Heart left ventricle (tissue), 16 donors: Measurements from ENCODE around the gene ADAMTS12. TPM values are rescaled to one million over a fixed set of nuclear protein-coding genes. Genes with fewer than 3 reads are reported as not detected.
A peak's percentile ranks its signal among the peaks of the same experiment; 100 is the strongest.

Experiments used
- ATAC-seq, 4 donors: fragments of 200-7000 bp; cut with Tn5 transposase; one replicate each; pipeline ENCODE4 v1.9.1; 2020 to 2022; ENCODE audit warnings: moderate library complexity in 4 of 4, mild to moderate bottlenecking in 3 of 4, moderate number of reproducible peaks in 1 of 4
- DNase-seq, 5 donors: peaks; one replicate each; pipeline ENCODE4 v3.0.0-alpha.2; 2020
- H3K27ac ChIP-seq, 12 donors: fragments of 200-600 bp; sonication (generic) in 4 of 12; one replicate each; pipeline versions ENCODE4 v1.5.0 to v1.8.0; 2016 to 2022; ENCODE audit warnings: mild to moderate bottlenecking in 2 of 12
- H3K27me3 ChIP-seq, 9 donors: fragments of 200-600 bp; sonication (generic) in 2 of 9; one replicate each; pipeline versions ENCODE4 v1.5.1 to v1.8.0; 2016 to 2022; ENCODE audit warnings: mild to moderate bottlenecking in 3 of 9
- H3K36me3 ChIP-seq, 9 donors: fragments of 200-600 bp; sonication (generic) in 2 of 9; one replicate each; pipeline versions ENCODE4 v1.5.0 to v1.8.0; 2018 to 2022; ENCODE audit warnings: mild to moderate bottlenecking in 2 of 9
- H3K4me1 ChIP-seq, 12 donors: fragments of 200-600 bp; sonication (generic) in 4 of 12; one replicate each; pipeline versions ENCODE4 v1.5.0 to v1.8.0; 2016 to 2022; ENCODE audit warnings: mild to moderate bottlenecking in 3 of 12
- H3K4me3 ChIP-seq, 12 donors: fragments of 200-600 bp; sonication (generic) in 4 of 12; one replicate each; pipeline versions ENCODE4 v1.5.0 to v1.8.0; 2017 to 2022; ENCODE audit warnings: mild to moderate bottlenecking in 9 of 12, moderate library complexity in 4 of 12
- H3K9me3 ChIP-seq, 12 donors: fragments of 200-600 bp; sonication (generic) in 4 of 12; one replicate each; pipeline versions ENCODE4 v1.5.0 to v1.8.0; 2016 to 2022; ENCODE audit warnings: mild to moderate bottlenecking in 1 of 12
- CTCF ChIP-seq, 12 donors: fragments of 200-600 bp; sonication (generic) in 4 of 12; IDR thresholded peaks; one replicate each; pipeline versions ENCODE4 v1.5.0 to v1.8.0; 2018 to 2022; ENCODE audit warnings: antibody characterized with exemption in 12 of 12, mild to moderate bottlenecking in 5 of 12
- POLR2A ChIP-seq, 2 donors: fragments of 450-650 bp; IDR thresholded peaks; one replicate each; pipeline ENCODE4 v1.6.1; 2017; ENCODE audit warnings: antibody characterized with exemption in 2 of 2, mild to moderate bottlenecking in 2 of 2, moderate library complexity in 2 of 2
- WGBS, 4 donors: extraction: QIAGEN DNeasy Blood & Tissue Kit in 2 of 4; methylation state at CpG; one replicate each; pipeline versions ENCODE4 v1.1.5 to v1.1.7; 2013 to 2018; 5-methylcytosine and 5-hydroxymethylcytosine counted together
- intact Hi-C, 10 donors: fragments of 100-400 bp; cut with DNase I; formaldehyde crosslinking; loops; one replicate each; pipeline versions ENCODE4 v1.11.1 to v1.14.2; 2022
- polyA plus RNA-seq, 2 donors: library from polyadenylated mRNA; stranded (reverse); fragments of 200-250 nt; gene quantifications; one replicate each; pipeline ENCODE4 v1.2.3, GENCODE V29; 2013
- total RNA-seq, 9 donors: library from RNA; depleted of rRNA in 2 of 9; stranded (reverse); fragments of >200 nt in 2 of 9; fragmentation: NEBNext Ultra II Directional in 3 of 9; extraction: Animal tissue kit (Norgen Biotek cat#: 25700) in 3 of 9; gene quantifications; one replicate each; pipeline versions ENCODE4 v1.1.0 to v1.2.4, GENCODE V29; 2016 to 2023
- donor health status: ischemic (EF 13 %, LVEDD 7.1; RV severe dilation, severe dysfunction).
- donor health status: healthy with polysubstance abuse.
- donor health status: DM: no; HTN: yes; CAD: no.
- donor health status: DM: no; HTN: no; CAD: no.
- donor health status: ischemic (EF 25% LVEDD 6.9; RV normal size, moderate dysfunction).
- donor health status: ischemic (EF 25% LVEDD 5.7; RV mildly dilated, moderate dysfunction).
- donor health status: healthy.
- donor health status: DM: yes; HTN: yes; CAD: no.
- donor health status: ischemic (EF 35%, LVEDD 5.7; RV mildly dilated, moderate dysfunction).
- donor health status: nonischemic (EF 11% LVEDD 7.7; RV severe dilation, severe dysfunction).
- donor health status: DM: yes; HTN: yes; CAD: no.
- donor health status: PGD.
- donor health status: ischemic (EF 29% LVEDD 5.4; RV normal size, mild dysfunction).
- donor health status: nonischemic (EF 23%, LVEDD 6.1; RV moderate dilation, normal function).

The ADAMTS12 gene
- total and polyA plus RNA-seq, 11 donors, result 0.72 to 4.7 (median 1.7) TPM

GRCh38 chr5:33738967-33739366 lies 152.8 kb downstream of the ADAMTS12 start:
- Histone ChIP-seq H3K27me3 (no peaks in the 10 kb centered on the region), H3K27ac (no peak overlapping the region), H3K9me3 (no peaks in the 10 kb centered on the region), H3K4me3 (no peak overlapping the region), H3K4me1 (peaks cover 0 to 10% (median 0%) of the 10 kb centered on the region in 12 donors), H3K36me3 (no peaks in the 10 kb centered on the region)
- intact Hi-C loops, result no loop called here
- WGBS, 4 donors, result 74 to 79% (median 77%) methylated on average over 6 of the region's 6 CpGs
- DNase-seq, result no peak
- ATAC-seq, result no peak
- no peak for TF ChIP-seq POLR2A (IDR thresholded peaks at IDR 0.05)
- no peak for TF ChIP-seq CTCF (IDR thresholded peaks at IDR 0.05)

GRCh38 chr5:33738097-33738496 lies 153.7 kb downstream of the ADAMTS12 start:
- Histone ChIP-seq H3K9me3 (no peaks in the 10 kb centered on the region), H3K4me3 (no peak overlapping the region), H3K4me1 (peaks cover 0 to 10% (median 0%) of the 10 kb centered on the region in 12 donors), H3K36me3 (no peaks in the 10 kb centered on the region), H3K27ac (no peak overlapping the region), H3K27me3 (no peaks in the 10 kb centered on the region)
- no peak for ATAC-seq
- WGBS, 4 donors, result 80 to 89% (median 85%) methylated on average over 3 of the region's 3 CpGs
- intact Hi-C loops, result no loop called here
- TF ChIP-seq CTCF (IDR thresholded peaks at IDR 0.05) (no peak), POLR2A (IDR thresholded peaks at IDR 0.05) (no peak)
- no peak for DNase-seq

- no peak for TF ChIP-seq POLR2A (IDR thresholded peaks at IDR 0.05)
- no peak for TF ChIP-seq CTCF (IDR thresholded peaks at IDR 0.05)
- no peak for ATAC-seq
- 83 to 96% (median 90%) methylated on average over 2 of the region's 2 CpGs for WGBS, 4 donors
- H3K4me1 ChIP-seq, result peaks cover 0 to 10% (median 0%) of the 10 kb centered on the region in 12 donors
- no peak overlapping the region for H3K4me3 ChIP-seq
- no peaks in the 10 kb centered on the region for H3K27me3 ChIP-seq
- no peaks in the 10 kb centered on the region for H3K36me3 ChIP-seq
- DNase-seq, result no peak
- no peak overlapping the region for H3K27ac ChIP-seq
- intact Hi-C loops, result no loop called here
- no peaks in the 10 kb centered on the region for H3K9me3 ChIP-seq
These were observed 154.1 kb downstream of the ADAMTS12 start for GRCh38 chr5:33737697-33738096.

- TF ChIP-seq POLR2A (IDR thresholded peaks at IDR 0.05), result no peak
- H3K4me1 ChIP-seq, result peaks cover 0 to 10% (median 0%) of the 10 kb centered on the region in 12 donors
- 59 to 71% (median 66%) methylated on average over 1 of the region's 1 CpG for WGBS, 4 donors
- intact Hi-C loops, result no loop called here
- H3K27me3 ChIP-seq, result no peaks in the 10 kb centered on the region
- no peak for DNase-seq
- no peak overlapping the region for H3K27ac ChIP-seq
- H3K36me3 ChIP-seq, result no peaks in the 10 kb centered on the region
- H3K4me3 ChIP-seq, result no peak overlapping the region
- ATAC-seq, result no peak
- no peaks in the 10 kb centered on the region for H3K9me3 ChIP-seq
These were observed 154.5 kb downstream of the ADAMTS12 start for GRCh38 chr5:33737284-33737683.

GRCh38 chr5:33736510-33736909 lies 155.3 kb downstream of the ADAMTS12 start:
- TF ChIP-seq POLR2A (IDR thresholded peaks at IDR 0.05) (no peak), CTCF (IDR thresholded peaks at IDR 0.05) (no peak)
- Histone ChIP-seq H3K27ac (no peak overlapping the region), H3K4me1 (peaks cover 0 to 10% (median 0%) of the 10 kb centered on the region in 12 donors), H3K9me3 (no peaks in the 10 kb centered on the region), H3K36me3 (no peaks in the 10 kb centered on the region), H3K4me3 (no peak overlapping the region), H3K27me3 (no peaks in the 10 kb centered on the region)
- intact Hi-C loops, result no loop called here
- ATAC-seq (peak in 1 of 4 donors; percentile 14), DNase-seq (no peak)
- WGBS, 4 donors, result 59 to 71% (median 64%) methylated on average over 3 of the region's 3 CpGs
